Brain microvascular endothelial cell (primary cell): ENCODE data around the gene PEPD.

Experiments
- DNase-seq: peaks from one replicate; pipeline ENCODE4 v3.0.0-alpha.2; 2020
- H3K27ac ChIP-seq: fragments of 250-450 bp; sonication (Bioruptor Pico); 2 replicates; pipeline ENCODE4 v1.5.1; 2020; ENCODE audit warnings: mild to moderate bottlenecking, moderate library complexity
- H3K27me3 ChIP-seq: fragments of 250-450 bp; sonication (Bioruptor Pico); replicated peaks from 2 replicates; pipeline ENCODE4 v1.5.1; 2020; ENCODE audit warnings: mild to moderate bottlenecking
- H3K36me3 ChIP-seq: fragments of 250-450 bp; sonication (Bioruptor Pico); replicated peaks from 2 replicates; pipeline ENCODE4 v1.5.1; 2020; ENCODE audit warnings: mild to moderate bottlenecking
- H3K4me3 ChIP-seq: 2 replicates; pipeline ENCODE4 v1.5.1; 2011; ENCODE audit warnings: low read depth, mild to moderate bottlenecking, control low read depth, low read length, moderate library complexity
- CTCF ChIP-seq: IDR thresholded peaks from 2 replicates; pipeline ENCODE4 v1.5.1; 2011; ENCODE audit warnings: low read depth, mild to moderate bottlenecking, moderate library complexity, low read length, control low read depth, inconsistent platforms; ENCODE audit errors: missing control alignments
- in situ Hi-C: cut with HindIII; loops from 2 replicates; pipeline ENCODE4 v1.10.0; 2017; ENCODE audit warnings: low sequenced_read_pairs, low pct_ligation_motif_present

Gene PEPD

GRCh38 chr19:33470040-33470330, 51.6 kb downstream of the PEPD start:
- H3K36me3 ChIP-seq = no peaks in the 10 kb centered on the region
- TF ChIP-seq CTCF = no peak
- no peak overlapping the region for H3K27ac ChIP-seq
- in situ Hi-C loops = no loop called here
- no peaks in the 10 kb centered on the region for H3K27me3 ChIP-seq
- DNase-seq = no peak
- no peak overlapping the region for H3K4me3 ChIP-seq

DNA sequence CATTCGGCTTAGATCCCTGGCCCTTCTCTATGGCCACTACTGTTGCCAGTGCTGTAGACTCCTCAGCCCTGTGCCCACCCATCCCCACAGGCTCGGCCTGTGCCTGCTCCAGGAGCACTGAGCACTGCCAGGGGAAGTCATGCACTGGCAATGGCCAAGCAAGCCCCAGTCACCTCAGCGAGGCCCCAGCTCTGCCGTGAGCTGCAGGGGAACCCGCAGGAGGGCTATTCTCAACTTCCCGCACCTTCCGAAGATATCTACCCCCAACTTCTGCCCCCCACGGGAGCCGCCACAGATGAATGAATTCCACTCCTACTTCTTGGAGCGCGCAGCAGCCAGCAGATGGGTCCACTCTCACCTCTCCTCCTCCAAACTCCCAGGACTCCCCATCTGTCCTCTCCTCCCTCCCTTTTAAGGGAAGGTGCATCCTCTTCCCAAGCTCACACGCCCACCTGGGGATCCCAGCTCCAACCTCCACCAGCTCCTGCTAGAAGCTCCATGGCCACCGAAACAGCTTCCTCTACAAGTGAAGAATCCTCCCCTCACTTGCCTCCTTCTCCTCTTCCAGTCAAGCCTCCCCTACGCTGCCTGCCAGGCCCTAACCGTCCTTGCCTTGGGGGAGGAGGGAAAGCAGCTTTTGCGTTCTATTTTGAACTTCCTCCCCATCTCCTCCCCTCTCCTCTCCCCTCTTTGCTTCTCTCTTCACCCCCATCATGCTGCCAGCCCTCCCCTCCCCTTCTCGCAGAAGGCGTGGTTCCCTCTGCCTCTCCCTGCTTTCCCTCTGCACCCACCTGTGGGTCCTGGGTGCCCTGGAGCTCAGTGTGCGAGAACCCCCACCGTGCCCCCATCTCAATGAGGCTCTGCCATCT, 52.2 kb downstream of the PEPD start:
- Histone ChIP-seq H3K36me3 (no peaks in the 10 kb centered on the region), H3K4me3 (no peak overlapping the region), H3K27ac (no peak overlapping the region), H3K27me3 (no peaks in the 10 kb centered on the region)
- in situ Hi-C loops = no loop called here
- TF ChIP-seq CTCF = no peak
- DNase-seq = no peak

DNA sequence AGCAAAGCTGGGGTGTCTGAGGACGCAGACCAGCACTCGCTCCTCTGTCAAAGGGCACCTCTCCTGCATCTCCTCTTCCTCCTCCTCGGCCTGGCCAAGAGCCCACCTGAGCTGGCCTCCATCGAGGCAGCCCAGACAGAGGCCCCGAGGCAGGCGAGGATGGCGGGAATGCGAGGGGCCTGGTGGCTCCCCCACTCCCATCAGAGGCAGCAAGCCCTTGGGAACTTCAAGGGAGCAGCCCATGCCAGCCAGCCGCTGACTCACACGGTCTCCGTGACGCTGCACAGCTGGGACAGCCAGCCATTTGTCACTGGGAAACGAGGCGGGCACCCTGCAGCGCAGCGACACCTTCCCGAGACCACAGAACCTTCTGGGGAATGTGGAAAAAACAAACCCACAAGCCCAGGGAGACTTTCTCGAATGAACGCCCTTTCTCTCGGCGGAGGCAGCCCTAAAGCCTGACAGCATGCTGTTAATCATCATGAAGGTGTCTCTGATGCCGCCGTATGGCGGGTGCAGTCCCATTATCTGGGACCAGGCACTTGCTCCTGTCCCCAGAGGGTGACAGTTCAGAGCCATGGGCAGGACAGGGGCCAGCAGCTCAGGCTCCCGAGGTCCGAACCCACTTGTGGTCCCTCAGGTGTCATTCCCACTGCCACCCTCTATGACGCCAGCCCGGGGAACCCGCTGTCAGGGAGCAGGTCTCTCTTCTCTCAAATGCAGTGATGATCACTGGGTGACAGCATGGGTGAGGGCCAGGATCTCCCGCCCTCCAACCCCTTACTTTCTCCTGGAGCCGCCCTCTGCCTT, 53.0 kb downstream of the PEPD start:
- Histone ChIP-seq H3K4me3 (no peak overlapping the region), H3K27ac (no peak overlapping the region), H3K27me3 (no peaks in the 10 kb centered on the region), H3K36me3 (no peaks in the 10 kb centered on the region)
- TF ChIP-seq CTCF = no peak
- in situ Hi-C loops = no loop called here
- no peak for DNase-seq

- in situ Hi-C loops = no loop called here
- no peak for DNase-seq
- no peaks in the 10 kb centered on the region for H3K36me3 ChIP-seq
- no peaks in the 10 kb centered on the region for H3K27me3 ChIP-seq
- H3K27ac ChIP-seq = no peak overlapping the region
- no peak overlapping the region for H3K4me3 ChIP-seq
- TF ChIP-seq CTCF = no peak
Observed at GRCh38 chr19:33467851-33468250, 53.7 kb downstream of the PEPD start.

DNA sequence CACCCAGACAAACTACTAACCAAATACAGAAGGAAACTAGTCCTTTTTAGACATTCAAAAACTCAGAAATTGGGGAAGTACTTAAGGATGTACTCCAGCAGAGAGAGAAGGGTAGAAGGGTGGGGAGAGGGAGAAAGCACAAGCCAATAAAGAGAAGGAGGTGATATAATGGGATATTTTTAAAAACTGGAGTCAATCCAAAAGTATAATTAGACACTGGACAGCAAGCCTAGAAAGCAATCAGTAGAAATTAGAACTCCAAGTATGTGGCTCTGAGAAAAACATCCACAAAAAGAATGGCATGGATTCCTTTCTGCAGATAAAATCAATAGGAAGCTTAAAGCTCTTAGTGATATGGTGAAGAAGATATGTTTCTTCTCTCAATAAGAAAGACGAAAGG, 55.8 kb downstream of the PEPD start:
- H3K36me3 ChIP-seq = no peaks in the 10 kb centered on the region
- in situ Hi-C loops = no loop called here
- no peak for TF ChIP-seq CTCF
- no peak overlapping the region for H3K4me3 ChIP-seq
- no peaks in the 10 kb centered on the region for H3K27me3 ChIP-seq
- DNase-seq = no peak
- H3K27ac ChIP-seq = no peak overlapping the region
